Measurements from ENCODE around the gene STEEP1. TPM values are rescaled to one million over a fixed set of nuclear protein-coding genes. Genes with fewer than 3 reads are reported as not detected.

STEEP1 gene
- total and polyA plus RNA-seq, 10 of the 15 experiments (the other 5 are each of a cell fraction or from before 2014, with no cell fraction given), result 15.1 to 53.8 (median 26.0) TPM

GRCh38 chrX:119516157-119516702 is 49.0 kb downstream of the STEEP1 start (continued):
- TF ChIP-seq TAF1 (IDR thresholded peaks at IDR 0.05; ENCODE audit: borderline replicate concordance, low read depth, low read length), result no peak
- no peak for TF ChIP-seq NFXL1 (IDR thresholded peaks at IDR 0.05; ENCODE audit: borderline replicate concordance)
- peak; percentile 92 for TF ChIP-seq SMC3 (IDR thresholded peaks at IDR 0.05; ENCODE audit: borderline replicate concordance, low read length)
- TF ChIP-seq, protein P1, sequence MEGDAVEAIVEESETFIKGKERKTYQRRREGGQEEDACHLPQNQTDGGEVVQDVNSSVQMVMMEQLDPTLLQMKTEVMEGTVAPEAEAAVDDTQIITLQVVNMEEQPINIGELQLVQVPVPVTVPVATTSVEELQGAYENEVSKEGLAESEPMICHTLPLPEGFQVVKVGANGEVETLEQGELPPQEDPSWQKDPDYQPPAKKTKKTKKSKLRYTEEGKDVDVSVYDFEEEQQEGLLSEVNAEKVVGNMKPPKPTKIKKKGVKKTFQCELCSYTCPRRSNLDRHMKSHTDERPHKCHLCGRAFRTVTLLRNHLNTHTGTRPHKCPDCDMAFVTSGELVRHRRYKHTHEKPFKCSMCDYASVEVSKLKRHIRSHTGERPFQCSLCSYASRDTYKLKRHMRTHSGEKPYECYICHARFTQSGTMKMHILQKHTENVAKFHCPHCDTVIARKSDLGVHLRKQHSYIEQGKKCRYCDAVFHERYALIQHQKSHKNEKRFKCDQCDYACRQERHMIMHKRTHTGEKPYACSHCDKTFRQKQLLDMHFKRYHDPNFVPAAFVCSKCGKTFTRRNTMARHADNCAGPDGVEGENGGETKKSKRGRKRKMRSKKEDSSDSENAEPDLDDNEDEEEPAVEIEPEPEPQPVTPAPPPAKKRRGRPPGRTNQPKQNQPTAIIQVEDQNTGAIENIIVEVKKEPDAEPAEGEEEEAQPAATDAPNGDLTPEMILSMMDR (IDR thresholded peaks at IDR 0.05 in 2 of 3, conservative IDR thresholded peaks at IDR 0.05 in 1 of 3; ENCODE audit: control insufficient read depth in 2 of 3, extremely low read depth in 1 of 3, insufficient read depth in 1 of 3, low read depth in 3 of 3, low read length in 3 of 3), result peak; percentile 91 to 99 (median 93); a peak in 5 of 6 replicates
- TF ChIP-seq POLR2AphosphoS5 (IDR thresholded peaks at IDR 0.05; ENCODE audit: low read length), result no peak
- TF ChIP-seq ZNF592 (IDR thresholded peaks at IDR 0.05), result no peak
- peak; percentile 92 for TF ChIP-seq RAD21 (IDR thresholded peaks at IDR 0.05; ENCODE audit: insufficient read depth, low read depth, low read length)
- no peak for TF ChIP-seq IRF5 (IDR thresholded peaks at IDR 0.05; ENCODE audit: borderline replicate concordance)

All from GM12878 (cell line).